IPS-18a (cell line): ENCODE results near the gene FRMD1.

Source experiments
- H3K27ac ChIP-seq: one replicate; pipeline ENCODE4 v1.5.1; 2013; ENCODE audit warnings: low read length
- H3K27me3 ChIP-seq: one replicate; pipeline ENCODE4 v1.6.1; 2013; ENCODE audit warnings: mild to moderate bottlenecking, low read length; ENCODE audit not compliant: control insufficient read depth, insufficient read depth
- H3K36me3 ChIP-seq: one replicate; pipeline ENCODE4 v1.6.1; 2013; ENCODE audit warnings: low read depth, low read length; ENCODE audit not compliant: control insufficient read depth
- H3K4me1 ChIP-seq: one replicate; pipeline ENCODE4 v1.6.1; 2013; ENCODE audit warnings: low read depth, low read length; ENCODE audit not compliant: control insufficient read depth
- H3K4me3 ChIP-seq: one replicate; pipeline ENCODE4 v1.5.1; 2013; ENCODE audit warnings: low read length
- H3K9ac ChIP-seq: one replicate; pipeline ENCODE4 v1.6.1; 2013; ENCODE audit warnings: mild to moderate bottlenecking, low read length, moderate library complexity
- H3K9me3 ChIP-seq: one replicate; pipeline ENCODE4 v1.6.1; 2013; ENCODE audit warnings: low read depth, low read length; ENCODE audit not compliant: control insufficient read depth

The FRMD1 gene

GRCh38 chr6:168067081-168067759 is 11.8 kb downstream of the FRMD1 start:
- H3K27ac ChIP-seq, result no peak overlapping the region
- no peak overlapping the region for H3K4me3 ChIP-seq
- H3K9me3 ChIP-seq, result no peaks in the 10 kb centered on the region
- no peaks in the 10 kb centered on the region for H3K4me1 ChIP-seq
- no peaks in the 10 kb centered on the region for H3K36me3 ChIP-seq
- no peaks in the 10 kb centered on the region for H3K27me3 ChIP-seq
- H3K9ac ChIP-seq, result no peak overlapping the region

GRCh38 chr6:168064226-168064807 is 14.7 kb downstream of the FRMD1 start:
- H3K9ac ChIP-seq, result no peak overlapping the region
- H3K4me3 ChIP-seq, result no peak overlapping the region
- H3K4me1 ChIP-seq, result no peaks in the 10 kb centered on the region
- H3K9me3 ChIP-seq, result no peaks in the 10 kb centered on the region
- no peaks in the 10 kb centered on the region for H3K27me3 ChIP-seq
- H3K36me3 ChIP-seq, result no peaks in the 10 kb centered on the region
- H3K27ac ChIP-seq, result no peak overlapping the region

DNA sequence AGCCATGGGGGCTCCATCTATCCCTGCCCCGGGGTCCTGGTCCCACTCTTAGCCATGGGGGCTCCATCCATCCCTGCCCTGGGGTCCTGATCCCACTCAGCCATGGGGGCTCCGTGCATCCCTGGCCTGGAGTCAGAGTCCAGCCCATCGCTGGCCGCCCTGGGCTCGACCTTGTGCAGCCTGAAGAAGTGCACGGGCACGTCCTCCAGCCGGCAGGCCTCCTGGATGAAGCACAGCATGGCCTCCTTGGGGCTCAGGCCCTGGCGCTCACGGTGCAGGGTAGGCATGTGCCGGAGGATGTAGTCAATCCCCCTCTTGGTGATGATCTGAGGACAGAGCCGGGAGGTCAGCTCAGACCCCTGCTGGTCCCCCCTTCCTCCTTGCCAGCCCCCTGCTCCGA is 15.6 kb downstream of the FRMD1 start:
- Histone ChIP-seq H3K27ac (no peak overlapping the region), H3K4me1 (no peaks in the 10 kb centered on the region), H3K36me3 (no peaks in the 10 kb centered on the region), H3K27me3 (no peaks in the 10 kb centered on the region), H3K4me3 (no peak overlapping the region), H3K9ac (no peak overlapping the region), H3K9me3 (no peaks in the 10 kb centered on the region)

- Histone ChIP-seq H3K4me3 (no peak overlapping the region), H3K4me1 (no peaks in the 10 kb centered on the region), H3K27ac (no peak overlapping the region), H3K27me3 (no peaks in the 10 kb centered on the region), H3K9me3 (no peaks in the 10 kb centered on the region), H3K36me3 (no peaks in the 10 kb centered on the region), H3K9ac (no peak overlapping the region)
These were observed 16.4 kb downstream of the FRMD1 start for GRCh38 chr6:168062346-168063289.

DNA sequence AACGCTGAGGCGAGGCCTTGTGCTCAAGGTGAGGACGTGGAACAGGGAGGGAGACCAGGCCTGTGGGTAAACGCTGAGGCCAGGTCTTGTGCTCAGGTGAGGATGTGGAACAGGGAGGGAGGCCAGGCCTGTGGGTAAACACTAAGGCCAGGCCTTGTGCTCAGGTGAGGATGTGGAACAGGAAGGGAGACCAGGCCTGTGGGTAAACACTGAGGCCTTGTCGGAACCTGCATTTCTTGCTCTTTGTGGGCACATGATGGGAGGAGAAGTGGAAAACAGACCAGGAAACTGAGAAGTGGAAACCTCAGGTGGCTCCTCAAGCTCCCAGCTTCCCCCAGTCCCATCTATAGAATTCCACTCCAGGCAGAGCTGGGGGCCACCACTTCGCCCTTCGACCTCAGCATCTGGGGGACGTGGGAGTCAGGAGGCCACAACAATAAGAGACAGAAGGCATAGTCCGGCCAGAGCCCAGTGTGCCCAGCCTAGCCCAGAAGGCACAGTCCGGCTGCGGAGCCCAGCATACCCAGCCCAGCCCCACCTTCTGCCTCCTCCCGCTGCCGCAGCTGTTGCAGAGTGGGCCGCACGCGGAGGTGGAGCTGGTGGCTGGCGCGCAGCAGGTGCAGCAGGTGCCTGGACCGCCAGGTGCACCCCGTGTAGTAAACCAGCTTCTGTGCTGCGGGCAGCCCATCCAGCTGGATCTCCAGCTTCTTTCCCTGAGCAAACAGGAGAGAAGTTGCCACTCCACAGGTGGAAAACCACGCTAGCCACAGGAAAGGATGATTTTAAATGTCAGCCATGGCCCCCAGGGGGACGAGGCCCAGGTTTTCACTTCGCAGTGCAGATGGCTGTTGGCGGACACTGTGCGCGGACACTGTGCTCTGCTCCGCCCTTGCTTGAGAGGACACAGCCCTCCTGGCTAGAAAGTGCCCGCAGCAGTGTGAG is 17.5 kb downstream of the FRMD1 start:
- Histone ChIP-seq H3K36me3 (no peaks in the 10 kb centered on the region), H3K4me3 (no peak overlapping the region), H3K4me1 (no peaks in the 10 kb centered on the region), H3K9ac (no peak overlapping the region), H3K27ac (no peak overlapping the region), H3K9me3 (no peaks in the 10 kb centered on the region), H3K27me3 (no peaks in the 10 kb centered on the region)

- Histone ChIP-seq H3K36me3 (no peaks in the 10 kb centered on the region), H3K27me3 (no peaks in the 10 kb centered on the region), H3K4me1 (no peaks in the 10 kb centered on the region), H3K4me3 (no peak overlapping the region), H3K9ac (no peak overlapping the region), H3K9me3 (no peaks in the 10 kb centered on the region), H3K27ac (no peak overlapping the region)
These were observed 18.5 kb downstream of the FRMD1 start for GRCh38 chr6:168060521-168060931.

GRCh38 chr6:168058691-168059551 is 20.1 kb downstream of the FRMD1 start:
- no peaks in the 10 kb centered on the region for H3K27me3 ChIP-seq
- H3K36me3 ChIP-seq, result no peaks in the 10 kb centered on the region
- H3K4me1 ChIP-seq, result no peaks in the 10 kb centered on the region
- no peaks in the 10 kb centered on the region for H3K9me3 ChIP-seq
- H3K9ac ChIP-seq, result no peak overlapping the region
- no peak overlapping the region for H3K27ac ChIP-seq
- H3K4me3 ChIP-seq, result no peak overlapping the region

GRCh38 chr6:168057836-168058235 is 21.2 kb downstream of the FRMD1 start:
- no peaks in the 10 kb centered on the region for H3K36me3 ChIP-seq
- H3K9me3 ChIP-seq, result no peaks in the 10 kb centered on the region
- H3K4me3 ChIP-seq, result no peak overlapping the region
- H3K27me3 ChIP-seq, result no peaks in the 10 kb centered on the region
- H3K27ac ChIP-seq, result no peak overlapping the region
- H3K4me1 ChIP-seq, result no peaks in the 10 kb centered on the region
- H3K9ac ChIP-seq, result no peak overlapping the region

GRCh38 chr6:168056892-168057527 is 22.0 kb downstream of the FRMD1 start:
- Histone ChIP-seq H3K9ac (no peak overlapping the region), H3K4me1 (no peaks in the 10 kb centered on the region), H3K4me3 (no peak overlapping the region), H3K9me3 (no peaks in the 10 kb centered on the region), H3K27ac (no peak overlapping the region), H3K36me3 (no peaks in the 10 kb centered on the region), H3K27me3 (no peaks in the 10 kb centered on the region)
